Esophagus squamous epithelium (tissue), 4 donors: ENCODE results near the gene RNF146.

Experiments
- CTCF ChIP-seq, 6 experiments: fragments of 450-650 bp in 4 of 6; fragments of 200-600 bp in 2 of 6; sonication (generic) in 2 of 6; IDR thresholded peaks; one replicate each; pipeline ENCODE4 v1.5.1; 2016 to 2019; ENCODE audit warnings: antibody characterized with exemption in 6 of 6, mild to moderate bottlenecking in 4 of 6, moderate library complexity in 4 of 6
- POLR2A ChIP-seq, 4 donors: fragments of 450-650 bp; IDR thresholded peaks; one replicate each; pipeline ENCODE4 v1.6.1; 2017; ENCODE audit warnings: antibody characterized with exemption in 4 of 4, mild to moderate bottlenecking in 4 of 4, moderate library complexity in 3 of 4

GRCh38 chr6:127298475-127298874 lies 31.8 kb downstream of the RNF146 start:
- TF ChIP-seq CTCF (IDR thresholded peaks at IDR 0.05): no peak
- no peak for TF ChIP-seq POLR2A (IDR thresholded peaks at IDR 0.05)
